ENCODE results near the gene NEFH.

NEFH gene

DNA sequence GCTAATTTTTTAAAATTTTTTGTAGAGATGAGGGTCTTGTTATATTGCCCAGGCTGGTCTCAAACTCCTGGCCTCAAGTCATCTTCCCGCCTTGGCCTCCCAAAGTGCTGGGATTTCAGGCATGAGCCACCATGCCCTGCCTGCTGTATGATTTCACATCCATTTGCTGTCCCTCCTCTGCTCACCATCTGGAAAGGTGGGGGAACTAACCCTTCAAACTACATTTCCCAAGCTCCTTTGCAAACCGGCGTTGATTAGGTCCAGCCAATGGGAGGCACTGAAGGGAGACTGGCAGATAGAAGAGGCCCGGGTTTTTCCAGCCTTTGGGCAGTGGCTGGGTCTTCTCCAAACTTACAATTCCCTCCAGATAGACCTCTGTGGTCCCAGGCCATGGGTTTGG is 22.3 kb upstream of the NEFH start:
- no peaks in the 10 kb centered on the region for H3K9me2 ChIP-seq (replicated peaks; ENCODE audit: control insufficient read depth, low read length)
- no peak overlapping the region for H3K4me3 ChIP-seq (ENCODE audit: low read length)
- no peaks in the 10 kb centered on the region for H3K79me2 ChIP-seq (ENCODE audit: control insufficient read depth, low read length)
- H3K27ac ChIP-seq (ENCODE audit: low read depth, low read length), result no peak overlapping the region
- H3K9me3 ChIP-seq (ENCODE audit: control insufficient read depth, insufficient read depth, low read length), result no peaks in the 10 kb centered on the region
- H4K20me1 ChIP-seq (ENCODE audit: control insufficient read depth, insufficient read depth, low read depth, low read length), result no peaks in the 10 kb centered on the region
- H3K4me2 ChIP-seq (ENCODE audit: low read length), result peak overlapping the region; percentile 29; the same call in 1 of the 2 replicates
- no peaks in the 10 kb centered on the region for H3K4me1 ChIP-seq (ENCODE audit: control insufficient read depth, low read length)
- H3F3A ChIP-seq (ENCODE audit: control insufficient read depth, insufficient read depth), result no peaks in the 10 kb centered on the region
- no peak for TF ChIP-seq EZH2phosphoT487 (IDR thresholded peaks at IDR 0.05; ENCODE audit: borderline replicate concordance, low read length)
- TF ChIP-seq, protein P1, sequence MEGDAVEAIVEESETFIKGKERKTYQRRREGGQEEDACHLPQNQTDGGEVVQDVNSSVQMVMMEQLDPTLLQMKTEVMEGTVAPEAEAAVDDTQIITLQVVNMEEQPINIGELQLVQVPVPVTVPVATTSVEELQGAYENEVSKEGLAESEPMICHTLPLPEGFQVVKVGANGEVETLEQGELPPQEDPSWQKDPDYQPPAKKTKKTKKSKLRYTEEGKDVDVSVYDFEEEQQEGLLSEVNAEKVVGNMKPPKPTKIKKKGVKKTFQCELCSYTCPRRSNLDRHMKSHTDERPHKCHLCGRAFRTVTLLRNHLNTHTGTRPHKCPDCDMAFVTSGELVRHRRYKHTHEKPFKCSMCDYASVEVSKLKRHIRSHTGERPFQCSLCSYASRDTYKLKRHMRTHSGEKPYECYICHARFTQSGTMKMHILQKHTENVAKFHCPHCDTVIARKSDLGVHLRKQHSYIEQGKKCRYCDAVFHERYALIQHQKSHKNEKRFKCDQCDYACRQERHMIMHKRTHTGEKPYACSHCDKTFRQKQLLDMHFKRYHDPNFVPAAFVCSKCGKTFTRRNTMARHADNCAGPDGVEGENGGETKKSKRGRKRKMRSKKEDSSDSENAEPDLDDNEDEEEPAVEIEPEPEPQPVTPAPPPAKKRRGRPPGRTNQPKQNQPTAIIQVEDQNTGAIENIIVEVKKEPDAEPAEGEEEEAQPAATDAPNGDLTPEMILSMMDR (IDR thresholded peaks at IDR 0.05; ENCODE audit: low read depth, low read length, poor library complexity, severe bottlenecking), result no peak
- no peaks in the 10 kb centered on the region for H3K36me3 ChIP-seq (ENCODE audit: control insufficient read depth, low read length)
- H3K27me3 ChIP-seq (ENCODE audit: control insufficient read depth, low read length), result no peaks in the 10 kb centered on the region

DNA sequence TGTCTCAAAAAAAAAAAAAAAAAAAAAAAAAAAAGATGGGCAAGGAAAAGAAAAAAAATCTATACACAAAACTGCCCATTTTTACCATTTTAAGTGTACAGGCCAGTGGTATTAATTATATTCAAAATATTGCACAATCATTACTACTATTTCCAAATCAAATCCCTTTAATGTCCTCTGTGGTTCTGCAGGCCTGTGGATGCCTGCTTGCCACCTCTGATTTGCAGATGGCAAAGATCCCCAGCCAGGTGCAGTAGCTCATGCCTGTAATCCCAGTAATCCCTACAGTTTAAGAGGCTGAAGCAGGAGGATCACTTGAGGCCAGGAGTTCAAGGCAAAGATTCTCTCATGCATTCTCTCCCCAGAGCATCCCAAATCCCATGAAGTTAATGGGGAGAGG is 21.5 kb upstream of the NEFH start:
- TF ChIP-seq, protein P1 (IDR thresholded peaks at IDR 0.05; ENCODE audit: low read depth, low read length, poor library complexity, severe bottlenecking), result no peak
- no peak for TF ChIP-seq EZH2phosphoT487 (IDR thresholded peaks at IDR 0.05; ENCODE audit: borderline replicate concordance, low read length)
- Histone ChIP-seq H3K4me1 (ENCODE audit: control insufficient read depth, low read length) (no peaks in the 10 kb centered on the region), H3K36me3 (ENCODE audit: control insufficient read depth, low read length) (no peaks in the 10 kb centered on the region), H3K4me2 (ENCODE audit: low read length) (no peak overlapping the region), H3K79me2 (ENCODE audit: control insufficient read depth, low read length) (no peaks in the 10 kb centered on the region), H3K4me3 (ENCODE audit: low read length) (no peak overlapping the region), H3K9me2 (replicated peaks; ENCODE audit: control insufficient read depth, low read length) (no peaks in the 10 kb centered on the region), H4K20me1 (ENCODE audit: control insufficient read depth, insufficient read depth, low read depth, low read length) (no peaks in the 10 kb centered on the region), H3K9me3 (ENCODE audit: control insufficient read depth, insufficient read depth, low read length) (no peaks in the 10 kb centered on the region), H3K27ac (ENCODE audit: low read depth, low read length) (no peak overlapping the region), H3K27me3 (ENCODE audit: control insufficient read depth, low read length) (no peaks in the 10 kb centered on the region), H3F3A (ENCODE audit: control insufficient read depth, insufficient read depth) (no peaks in the 10 kb centered on the region)

DNA sequence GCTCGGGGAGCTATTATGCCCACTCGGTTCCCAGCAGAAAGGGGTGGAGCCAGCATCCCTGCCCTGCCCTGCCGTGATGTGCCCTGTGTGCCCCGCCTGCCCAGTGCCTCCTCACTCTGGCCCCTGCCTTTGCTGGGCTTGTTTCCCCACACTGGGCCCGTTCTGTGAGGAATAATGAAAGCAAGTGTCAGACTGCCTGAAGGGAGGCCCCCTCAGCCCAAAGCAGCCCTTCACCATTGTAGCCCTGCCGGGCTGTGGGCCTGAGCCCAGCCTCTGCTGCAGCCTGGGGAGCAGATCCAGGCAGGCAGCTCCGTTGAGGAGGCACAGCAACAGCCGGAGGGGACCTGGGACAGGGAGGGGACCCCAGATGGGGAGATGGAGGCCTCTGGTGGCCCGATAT is 20.2 kb upstream of the NEFH start:
- Histone ChIP-seq H3K27ac (ENCODE audit: low read depth, low read length) (no peak overlapping the region), H3K36me3 (ENCODE audit: control insufficient read depth, low read length) (no peaks in the 10 kb centered on the region), H3K4me3 (ENCODE audit: low read length) (no peak overlapping the region), H3K27me3 (ENCODE audit: control insufficient read depth, low read length) (no peaks in the 10 kb centered on the region), H3K79me2 (ENCODE audit: control insufficient read depth, low read length) (no peaks in the 10 kb centered on the region), H3F3A (ENCODE audit: control insufficient read depth, insufficient read depth) (no peaks in the 10 kb centered on the region), H3K4me2 (ENCODE audit: low read length) (no peak overlapping the region), H3K9me3 (ENCODE audit: control insufficient read depth, insufficient read depth, low read length) (no peaks in the 10 kb centered on the region), H4K20me1 (ENCODE audit: control insufficient read depth, insufficient read depth, low read depth, low read length) (no peaks in the 10 kb centered on the region), H3K9me2 (replicated peaks; ENCODE audit: control insufficient read depth, low read length) (no peaks in the 10 kb centered on the region), H3K4me1 (ENCODE audit: control insufficient read depth, low read length) (no peaks in the 10 kb centered on the region)
- no peak for TF ChIP-seq EZH2phosphoT487 (IDR thresholded peaks at IDR 0.05; ENCODE audit: borderline replicate concordance, low read length)
- TF ChIP-seq, protein P1 (IDR thresholded peaks at IDR 0.05; ENCODE audit: low read depth, low read length, poor library complexity, severe bottlenecking), result no peak

DNA sequence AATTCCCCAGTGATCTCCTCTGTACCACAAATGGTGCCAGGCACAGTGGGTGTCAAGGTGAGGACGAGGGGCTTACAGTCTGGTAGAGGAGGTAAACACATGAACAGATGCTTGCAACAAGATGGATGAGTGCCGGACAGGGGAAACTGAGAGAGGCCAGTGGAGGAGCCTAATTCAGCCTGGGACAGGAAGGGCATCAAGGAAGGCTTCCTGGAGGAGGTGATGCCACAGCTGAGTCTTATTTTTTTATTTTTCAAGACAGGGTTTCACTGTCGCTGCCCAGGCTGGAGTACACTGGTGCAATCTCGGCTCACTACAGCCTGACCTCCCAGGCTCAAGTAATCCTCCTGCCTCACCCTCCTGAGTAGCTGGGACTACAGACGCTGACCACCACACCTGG is 18.8 kb upstream of the NEFH start:
- no peaks in the 10 kb centered on the region for H3K79me2 ChIP-seq (ENCODE audit: control insufficient read depth, low read length)
- no peaks in the 10 kb centered on the region for H3K27me3 ChIP-seq (ENCODE audit: control insufficient read depth, low read length)
- no peak overlapping the region for H3K4me3 ChIP-seq (ENCODE audit: low read length)
- H3K9me2 ChIP-seq (replicated peaks; ENCODE audit: control insufficient read depth, low read length), result no peaks in the 10 kb centered on the region
- no peaks in the 10 kb centered on the region for H3K36me3 ChIP-seq (ENCODE audit: control insufficient read depth, low read length)
- H3F3A ChIP-seq (ENCODE audit: control insufficient read depth, insufficient read depth), result no peaks in the 10 kb centered on the region
- TF ChIP-seq, protein P1 (IDR thresholded peaks at IDR 0.05; ENCODE audit: low read depth, low read length, poor library complexity, severe bottlenecking), result no peak
- TF ChIP-seq EZH2phosphoT487 (IDR thresholded peaks at IDR 0.05; ENCODE audit: borderline replicate concordance, low read length), result no peak
- H4K20me1 ChIP-seq (ENCODE audit: control insufficient read depth, insufficient read depth, low read depth, low read length), result no peaks in the 10 kb centered on the region
- H3K4me2 ChIP-seq (ENCODE audit: low read length), result no peak overlapping the region
- no peak overlapping the region for H3K27ac ChIP-seq (ENCODE audit: low read depth, low read length)
- H3K9me3 ChIP-seq (ENCODE audit: control insufficient read depth, insufficient read depth, low read length), result no peaks in the 10 kb centered on the region
- no peaks in the 10 kb centered on the region for H3K4me1 ChIP-seq (ENCODE audit: control insufficient read depth, low read length)
